Skin epidermis (tissue), 12 donors: ENCODE results near the gene CNGA2.
A peak's percentile ranks its signal among the peaks of the same experiment; 100 is the strongest.

Experiments
- H3K27ac ChIP-seq, 21 experiments: fragments of 200-600 bp; sonication (generic) in 11 of 21; one replicate each; pipeline ENCODE4 v1.5.0; 2020; ENCODE audit warnings: mild to moderate bottlenecking in 3 of 21, inconsistent platforms in 2 of 21, moderate library complexity in 2 of 21
- H3K4me3 ChIP-seq, 7 experiments: fragments of 200-600 bp; sonication (generic) in 2 of 7; one replicate each; pipeline ENCODE4 v1.5.0; 2020; ENCODE audit warnings: inconsistent platforms in 2 of 7, mild to moderate bottlenecking in 2 of 7, moderate library complexity in 1 of 7

The CNGA2 gene

GRCh38 chrX:151710457-151710856 is 24.1 kb upstream of the CNGA2 start:
- Histone ChIP-seq H3K4me3 (no peak overlapping the region), H3K27ac (no peak overlapping the region)

DNA sequence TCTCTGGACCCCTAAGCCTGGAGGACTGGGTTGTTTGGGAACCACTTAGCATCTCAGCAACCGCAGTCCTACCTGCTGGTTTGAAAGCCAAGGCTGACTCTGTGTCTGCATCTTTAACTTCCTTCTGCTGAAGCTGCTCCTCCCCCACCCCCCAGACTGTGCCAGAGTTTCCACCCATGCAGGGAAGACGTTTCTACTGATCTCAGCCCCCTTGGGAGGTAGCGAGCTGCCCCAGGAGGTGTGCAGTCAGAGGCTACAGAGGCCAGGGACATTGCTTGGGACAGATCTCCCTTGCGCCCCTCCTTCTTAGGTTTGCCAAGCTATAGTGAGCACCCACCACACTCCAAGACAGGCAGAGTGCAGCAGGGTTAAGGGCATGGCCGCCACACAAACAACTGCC is 23.4 kb upstream of the CNGA2 start:
- H3K27ac ChIP-seq = no peak overlapping the region

DNA sequence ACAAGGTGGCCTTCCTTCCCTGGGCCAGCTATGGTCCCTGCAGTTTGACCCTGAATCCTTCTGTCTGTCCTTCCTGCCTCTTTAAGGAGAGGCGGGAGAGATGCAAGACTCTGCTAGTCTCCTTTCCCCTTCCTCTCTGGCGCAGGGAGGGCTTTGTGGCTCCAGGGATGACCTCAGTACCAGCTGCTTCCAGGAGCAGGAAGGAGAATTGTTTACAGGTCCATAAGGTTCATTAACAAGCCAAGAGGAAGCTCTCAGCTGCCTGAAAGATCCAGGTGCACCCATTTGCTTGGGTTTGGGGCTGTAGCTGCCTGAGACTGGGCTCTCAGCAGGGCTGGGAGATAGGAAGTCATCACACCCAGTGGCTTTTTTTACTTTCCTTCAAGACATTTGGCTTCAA is 22.8 kb upstream of the CNGA2 start:
- Histone ChIP-seq H3K27ac (peak overlapping the region in 1 of 21 experiments; percentile 1), H3K4me3 (no peak overlapping the region)

More for the DNA sequence above, 23.4 kb upstream of the CNGA2 start:
- no peak overlapping the region for H3K4me3 ChIP-seq

- peak overlapping the region in 1 of 21 experiments; percentile 1 for H3K27ac ChIP-seq
- H3K4me3 ChIP-seq = no peak overlapping the region
Observed at GRCh38 chrX:151712253-151712652, 22.3 kb upstream of the CNGA2 start.

DNA sequence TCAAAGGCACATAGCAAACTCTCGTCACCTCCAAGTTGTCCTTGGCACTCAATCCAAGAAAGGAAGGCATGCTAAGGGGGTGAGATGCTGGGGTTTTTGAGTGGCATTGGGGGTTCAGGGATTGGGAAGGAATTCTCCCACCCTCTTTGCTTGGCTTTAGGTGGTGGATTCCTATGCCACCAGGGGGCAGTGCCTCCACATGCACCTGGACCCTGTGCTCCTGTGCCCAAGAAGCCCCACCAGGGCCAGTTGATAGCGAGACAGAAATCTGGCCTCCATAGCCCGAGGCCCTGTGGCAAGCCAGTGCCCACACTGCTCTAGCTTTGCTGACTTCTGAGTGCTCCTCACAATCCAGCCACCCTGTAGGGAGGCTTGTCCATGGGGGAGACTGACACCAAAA is 20.7 kb upstream of the CNGA2 start:
- Histone ChIP-seq H3K4me3 (no peak overlapping the region), H3K27ac (no peak overlapping the region)

DNA sequence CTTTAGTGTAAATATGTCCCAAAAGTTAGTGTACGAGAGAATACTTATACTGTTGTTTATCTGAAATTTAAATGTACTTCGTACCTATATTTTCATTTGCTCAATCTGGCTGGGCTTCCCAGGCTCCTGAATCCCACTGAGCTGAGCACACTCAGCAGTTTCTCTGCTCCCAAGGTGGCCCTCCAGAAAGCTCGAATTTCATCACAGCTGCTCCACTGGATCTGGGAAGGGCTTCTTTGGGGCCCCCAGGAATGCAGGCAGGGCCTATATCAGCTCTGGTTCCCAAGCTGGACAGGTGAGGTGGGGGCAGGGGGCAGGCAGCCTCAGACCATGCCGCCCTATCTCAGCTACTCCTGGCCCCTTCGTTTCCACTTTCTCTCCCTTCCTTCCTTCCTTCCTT is 20.2 kb upstream of the CNGA2 start:
- Histone ChIP-seq H3K27ac (no peak overlapping the region), H3K4me3 (no peak overlapping the region)

GRCh38 chrX:151715752-151716151 is 18.8 kb upstream of the CNGA2 start, which contains the start of gene FATE1:
TSS of gene FATE1 (plus strand) at chrX:151716035. CDS start at chrX:151716120, 85 bp downstream.
- Histone ChIP-seq H3K27ac (no peak within 1 kb of the TSS), H3K4me3 (no peak within 1 kb of the TSS)

GRCh38 chrX:151722241-151722846 is 12.2 kb upstream of the CNGA2 start:
- Histone ChIP-seq H3K4me3 (no peak overlapping the region), H3K27ac (no peak overlapping the region)

GRCh38 chrX:151723156-151723760 is 11.3 kb upstream of the CNGA2 start:
- no peak overlapping the region for H3K4me3 ChIP-seq
- no peak overlapping the region for H3K27ac ChIP-seq

DNA sequence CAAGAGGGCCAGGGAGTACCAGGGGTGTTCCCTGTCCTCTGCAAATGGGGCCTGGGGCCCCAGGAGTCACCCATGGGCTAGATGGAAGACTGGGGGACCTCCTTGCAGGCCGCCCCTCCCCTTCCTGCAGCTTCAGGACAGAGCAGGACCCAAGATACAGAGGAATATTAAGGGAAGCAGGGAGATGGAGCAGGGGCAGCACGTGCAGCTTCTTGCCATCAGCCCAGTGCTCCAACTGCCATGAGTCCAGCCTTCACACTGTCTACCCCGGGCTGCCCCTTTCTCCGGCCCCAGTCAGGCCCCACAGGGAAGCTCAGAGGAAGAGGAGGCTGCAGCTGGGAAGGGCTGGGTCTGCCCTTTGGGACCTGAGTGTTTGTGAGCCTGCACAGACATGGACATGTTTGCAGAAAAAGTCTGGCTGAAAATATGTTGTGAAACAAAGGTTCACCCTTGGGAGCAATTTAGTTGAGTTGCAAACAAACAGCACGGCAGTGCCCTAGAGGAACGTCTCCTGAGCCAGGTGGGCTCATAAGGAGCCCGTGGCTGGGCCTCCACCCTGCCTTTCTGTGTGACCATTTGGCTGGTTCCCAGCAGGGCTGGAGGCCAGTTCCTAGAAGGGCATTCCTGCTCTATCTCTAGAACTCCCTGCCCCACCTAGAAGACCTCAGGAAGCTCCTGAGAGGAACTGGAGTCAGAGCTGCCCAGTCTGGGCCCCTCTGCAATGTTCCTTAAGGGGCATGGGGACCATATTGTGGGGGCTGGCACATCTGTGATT is 9.8 kb upstream of the CNGA2 start:
- H3K4me3 ChIP-seq = no peak overlapping the region
- H3K27ac ChIP-seq = no peak overlapping the region

DNA sequence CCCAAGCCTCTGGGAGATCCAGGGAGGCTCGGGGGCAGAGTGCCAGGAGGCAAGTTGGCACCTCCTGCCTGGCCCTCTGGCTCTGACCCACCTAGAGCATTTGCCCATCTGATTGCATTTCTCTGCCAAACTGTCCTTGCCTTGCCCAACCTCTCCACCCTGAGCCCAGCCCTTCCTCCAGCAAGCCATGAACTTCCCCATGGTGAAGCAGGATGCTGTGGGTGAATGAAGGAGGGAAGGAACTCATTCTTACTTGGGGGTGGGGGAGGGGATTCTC is 9.3 kb upstream of the CNGA2 start:
- Histone ChIP-seq H3K27ac (no peak overlapping the region), H3K4me3 (no peak overlapping the region)

DNA sequence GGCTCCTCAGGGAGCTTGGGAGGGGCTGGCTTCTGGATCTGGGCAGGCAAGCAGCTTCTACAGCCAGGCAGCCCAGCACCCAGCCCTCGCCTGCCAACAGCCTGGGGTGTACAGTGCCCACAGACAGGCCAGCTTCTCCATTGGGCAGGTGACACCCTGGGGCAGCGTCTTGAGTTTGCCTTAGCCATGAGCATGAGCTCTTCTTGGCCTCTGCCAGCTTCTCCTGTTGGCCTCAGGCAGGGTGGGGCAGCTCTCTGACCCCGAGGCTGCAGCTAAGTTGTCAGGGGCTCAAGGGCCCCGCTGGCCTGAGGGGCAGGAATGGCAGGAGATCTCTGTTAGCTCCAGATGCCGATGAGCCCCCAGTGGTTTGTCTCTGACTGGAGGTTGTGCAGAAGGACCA is 7.8 kb upstream of the CNGA2 start:
- Histone ChIP-seq H3K27ac (no peak overlapping the region), H3K4me3 (no peak overlapping the region)

DNA sequence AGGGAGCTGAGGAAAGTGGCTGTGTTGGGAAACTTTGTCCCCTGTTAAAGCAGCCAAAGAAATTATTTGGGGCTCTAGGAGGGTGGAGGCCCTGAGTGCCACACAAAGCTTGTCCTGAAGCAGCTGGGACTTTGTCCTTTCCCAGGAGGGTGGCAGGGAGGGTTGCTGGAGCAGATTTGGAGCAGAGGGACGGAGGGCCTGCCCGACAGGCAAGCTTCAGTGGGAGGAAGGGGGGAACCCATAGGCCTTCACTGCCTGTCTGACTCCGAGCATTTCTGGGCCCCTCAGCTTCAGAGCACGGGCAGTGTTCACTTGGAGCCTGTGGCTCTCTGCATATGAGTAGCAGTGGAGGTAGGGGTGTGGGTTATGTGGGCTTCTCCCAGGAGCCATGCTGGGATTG is 7.2 kb upstream of the CNGA2 start:
- Histone ChIP-seq H3K27ac (no peak overlapping the region), H3K4me3 (no peak overlapping the region)

GRCh38 chrX:151729056-151729725 is 5.4 kb upstream of the CNGA2 start:
- H3K27ac ChIP-seq = no peak overlapping the region
- H3K4me3 ChIP-seq = no peak overlapping the region

DNA sequence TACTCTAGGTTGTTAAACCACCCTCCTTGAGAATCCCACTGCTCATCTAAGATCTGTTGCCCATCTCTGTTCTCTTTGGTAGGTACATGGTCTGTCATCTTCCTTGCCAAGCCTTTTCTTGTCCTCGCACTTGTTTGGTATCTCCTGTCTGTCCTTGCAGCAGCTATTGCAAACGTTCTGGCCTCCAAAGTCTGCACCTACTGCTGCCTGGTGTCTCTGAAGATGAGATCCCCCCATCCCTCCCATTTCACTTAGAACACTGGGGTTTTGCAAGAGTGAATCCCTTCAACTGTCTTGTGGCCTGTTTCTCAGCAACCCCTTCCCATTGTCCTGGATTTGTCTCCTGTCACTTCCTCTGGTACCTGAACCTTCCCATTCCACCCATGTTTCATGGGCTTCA is 673 bp downstream of the CNGA2 start:
- no peak overlapping the region for H3K27ac ChIP-seq
- no peak overlapping the region for H3K4me3 ChIP-seq

GRCh38 chrX:151736685-151737084 is 2.1 kb downstream of the CNGA2 start:
- Histone ChIP-seq H3K4me3 (no peak overlapping the region), H3K27ac (no peak overlapping the region)

DNA sequence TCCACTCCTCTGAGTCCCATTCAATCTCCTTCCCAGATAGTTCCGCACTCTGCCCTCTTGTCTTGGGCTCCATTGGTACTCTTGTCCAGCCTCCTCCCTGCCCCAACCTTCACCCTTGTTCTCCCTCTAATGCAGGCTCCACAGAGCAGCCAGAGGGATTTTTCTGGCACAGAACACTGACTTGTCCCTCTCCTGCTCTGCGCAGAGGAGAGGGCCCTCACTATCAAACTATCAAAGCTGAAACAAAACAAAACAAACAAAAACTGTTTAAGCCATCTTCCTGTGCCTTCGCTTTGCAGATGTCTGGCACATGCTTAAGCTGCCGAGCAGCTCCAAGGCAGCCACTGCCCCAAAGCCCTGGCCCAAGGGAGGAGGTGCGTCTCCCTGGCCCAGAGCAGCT is 2.9 kb downstream of the CNGA2 start:
- H3K4me3 ChIP-seq = no peak overlapping the region
- no peak overlapping the region for H3K27ac ChIP-seq

DNA sequence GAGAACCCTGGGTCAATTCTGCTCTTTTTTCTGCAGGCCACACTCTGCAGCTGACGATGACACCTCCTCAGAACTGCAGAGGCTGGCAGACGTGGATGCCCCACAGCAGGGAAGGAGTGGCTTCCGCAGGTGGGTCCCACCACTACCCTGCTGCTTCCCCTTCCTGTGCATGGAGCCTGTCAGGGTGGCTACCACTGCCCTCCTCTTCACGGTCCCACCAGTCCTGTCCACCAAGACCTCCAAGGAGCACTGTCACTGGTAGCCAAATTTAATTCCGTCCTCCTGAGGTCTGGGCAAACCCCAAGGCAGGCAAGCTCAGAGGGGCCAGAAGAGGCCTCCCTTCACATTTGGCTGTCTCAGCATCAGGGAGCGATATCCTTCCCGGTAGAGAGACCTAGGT is 4.2 kb downstream of the CNGA2 start:
- no peak overlapping the region for H3K4me3 ChIP-seq
- H3K27ac ChIP-seq = no peak overlapping the region

- H3K27ac ChIP-seq = no peak overlapping the region
Observed at GRCh38 chrX:151741606-151742005, 7.1 kb downstream of the CNGA2 start.

GRCh38 chrX:151742311-151742710 is 7.8 kb downstream of the CNGA2 start:
- no peak overlapping the region for H3K4me3 ChIP-seq
- no peak overlapping the region for H3K27ac ChIP-seq

More at GRCh38 chrX:151741606-151742005, 7.1 kb downstream of the CNGA2 start:
- no peak overlapping the region for H3K4me3 ChIP-seq
